Prostate gland (tissue), 2 donors: ENCODE measurements around the gene ZIC3.

Experiments
- POLR2A ChIP-seq: fragments of 450-650 bp; IDR thresholded peaks from one replicate; pipeline ENCODE4 v1.6.1; 2016; ENCODE audit warnings: antibody characterized with exemption, mild to moderate bottlenecking
- POLR2AphosphoS5 ChIP-seq: sonication (generic); formaldehyde crosslinking; IDR thresholded peaks from one replicate; pipeline ENCODE4 v1.6.1; 2017; ENCODE audit warnings: antibody characterized with exemption
- TF ChIP-seq, protein P1 (sequence below), 4 experiments: fragments of 200-600 bp in 2 of 4; fragments of 450-650 bp in 2 of 4; sonication (generic) in 2 of 4; IDR thresholded peaks; 1 replicate in 3 of 4; 2 replicates in 1 of 4; pipeline ENCODE4 v1.5.1; 2016 to 2019; ENCODE audit warnings: antibody characterized with exemption in 4 of 4, mild to moderate bottlenecking in 2 of 4, moderate library complexity in 2 of 4

DNA sequence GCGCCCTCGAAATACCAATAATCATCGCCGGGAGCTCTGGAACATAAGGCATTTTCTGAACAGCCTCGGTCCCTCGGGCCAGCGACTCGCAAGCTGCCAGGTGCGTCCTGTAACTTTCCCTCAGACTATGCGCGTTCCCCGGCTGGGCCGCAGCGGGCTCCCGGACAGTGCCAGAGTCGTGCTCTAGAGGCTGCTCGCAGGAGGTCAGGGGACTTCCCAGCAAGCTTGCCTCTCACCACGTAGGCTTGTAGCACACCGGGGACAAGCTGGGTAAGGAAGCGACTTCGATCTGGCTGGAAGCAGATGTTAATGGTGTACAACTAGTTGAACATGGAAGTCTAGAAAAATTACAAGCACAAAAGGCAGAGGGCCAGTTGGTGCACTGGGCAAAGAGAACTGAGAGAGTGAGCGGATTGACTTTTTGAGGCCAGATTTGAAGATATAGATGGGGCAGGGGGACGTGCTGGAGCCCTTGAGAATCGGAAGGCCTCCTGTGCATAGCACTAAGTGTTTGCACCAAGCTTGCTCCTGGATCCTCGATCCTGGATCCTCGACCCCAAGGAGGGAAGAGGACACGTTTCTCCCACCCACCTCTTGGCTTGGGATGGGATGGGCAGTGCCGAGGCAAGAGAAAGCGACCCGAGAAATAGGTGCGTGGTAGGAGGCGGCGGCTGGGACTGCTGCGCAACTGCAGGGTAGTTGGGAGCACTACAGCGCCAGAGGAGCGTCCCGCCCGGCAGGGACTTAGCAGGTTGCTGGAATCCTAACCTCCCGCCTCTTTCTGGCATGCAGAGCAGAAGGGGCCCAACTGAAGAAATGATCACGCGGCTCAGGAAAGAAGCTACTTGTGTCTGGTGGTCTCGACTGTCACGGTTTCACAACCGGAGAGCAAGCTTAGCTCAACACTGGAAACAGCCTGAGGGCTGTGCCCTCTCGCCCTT, 19.9 kb upstream of the ZIC3 start:
- TF ChIP-seq, protein P1, sequence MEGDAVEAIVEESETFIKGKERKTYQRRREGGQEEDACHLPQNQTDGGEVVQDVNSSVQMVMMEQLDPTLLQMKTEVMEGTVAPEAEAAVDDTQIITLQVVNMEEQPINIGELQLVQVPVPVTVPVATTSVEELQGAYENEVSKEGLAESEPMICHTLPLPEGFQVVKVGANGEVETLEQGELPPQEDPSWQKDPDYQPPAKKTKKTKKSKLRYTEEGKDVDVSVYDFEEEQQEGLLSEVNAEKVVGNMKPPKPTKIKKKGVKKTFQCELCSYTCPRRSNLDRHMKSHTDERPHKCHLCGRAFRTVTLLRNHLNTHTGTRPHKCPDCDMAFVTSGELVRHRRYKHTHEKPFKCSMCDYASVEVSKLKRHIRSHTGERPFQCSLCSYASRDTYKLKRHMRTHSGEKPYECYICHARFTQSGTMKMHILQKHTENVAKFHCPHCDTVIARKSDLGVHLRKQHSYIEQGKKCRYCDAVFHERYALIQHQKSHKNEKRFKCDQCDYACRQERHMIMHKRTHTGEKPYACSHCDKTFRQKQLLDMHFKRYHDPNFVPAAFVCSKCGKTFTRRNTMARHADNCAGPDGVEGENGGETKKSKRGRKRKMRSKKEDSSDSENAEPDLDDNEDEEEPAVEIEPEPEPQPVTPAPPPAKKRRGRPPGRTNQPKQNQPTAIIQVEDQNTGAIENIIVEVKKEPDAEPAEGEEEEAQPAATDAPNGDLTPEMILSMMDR (IDR thresholded peaks at IDR 0.05), result no peak
- TF ChIP-seq POLR2AphosphoS5 (no peak), POLR2A (no peak)
